DOHH2 (cell line): Measurements from ENCODE around the gene TFR2.

Experiments used
- H3F3A ChIP-seq: fragments of 200-600 bp; sonication (generic), shearing (Covaris generic); 2 replicates; pipeline ENCODE4 v1.6.0; 2016; ENCODE audit warnings: antibody characterized with exemption, mild to moderate bottlenecking; ENCODE audit not compliant: control insufficient read depth, insufficient read depth
- H3K27ac ChIP-seq: fragments of 200-600 bp; sonication (generic); 2 replicates; pipeline ENCODE4 v1.5.1; 2014; ENCODE audit warnings: low read depth, mild to moderate bottlenecking, low read length, moderate library complexity
- H3K27me3 ChIP-seq: fragments of 200-600 bp; sonication (generic); 2 replicates; pipeline ENCODE4 v1.6.1; 2014; ENCODE audit warnings: mild to moderate bottlenecking, low read length, mixed read lengths; ENCODE audit not compliant: control insufficient read depth
- H3K36me3 ChIP-seq: fragments of 200-600 bp; sonication (generic); 2 replicates; pipeline ENCODE4 v1.6.1; 2014; ENCODE audit warnings: mild to moderate bottlenecking, low read length, moderate library complexity, mixed read lengths; ENCODE audit not compliant: control insufficient read depth
- H3K4me1 ChIP-seq: fragments of 200-600 bp; sonication (generic); 2 replicates; pipeline ENCODE4 v1.6.1; 2014; ENCODE audit warnings: mild to moderate bottlenecking, low read length, mixed read lengths; ENCODE audit not compliant: control insufficient read depth
- H3K4me2 ChIP-seq: fragments of 200-600 bp; sonication (generic); 2 replicates; pipeline ENCODE4 v1.6.0; 2014; ENCODE audit warnings: mild to moderate bottlenecking, low read length, moderate library complexity
- H3K4me3 ChIP-seq: fragments of 200-600 bp; sonication (generic); 2 replicates; pipeline ENCODE4 v1.5.1; 2014; ENCODE audit warnings: mild to moderate bottlenecking, low read length, mixed read lengths
- H3K79me2 ChIP-seq: fragments of 200-600 bp; sonication (generic); 2 replicates; pipeline ENCODE4 v1.6.1; 2014; ENCODE audit warnings: mild to moderate bottlenecking, low read length, mixed read lengths; ENCODE audit not compliant: control insufficient read depth
- H3K9me2 ChIP-seq: fragments of 200-600 bp; sonication (generic); replicated peaks from 2 replicates; pipeline ENCODE4 v1.6.1; 2014; ENCODE audit warnings: mild to moderate bottlenecking, low read length, mixed read lengths; ENCODE audit not compliant: control insufficient read depth
- H3K9me3 ChIP-seq: fragments of 200-600 bp; sonication (generic); 2 replicates; pipeline ENCODE4 v1.6.1; 2014; ENCODE audit warnings: antibody characterized with exemption, low read length, mixed read lengths; ENCODE audit not compliant: control insufficient read depth, insufficient read depth
- H4K20me1 ChIP-seq: fragments of 200-600 bp; sonication (generic); 2 replicates; pipeline ENCODE4 v1.6.0; 2014; ENCODE audit warnings: low read depth, mild to moderate bottlenecking, antibody characterized with exemption, low read length, moderate library complexity; ENCODE audit not compliant: control insufficient read depth, insufficient read depth
- EZH2phosphoT487 ChIP-seq: fragments of 200-600 bp; sonication (generic); IDR thresholded peaks from 2 replicates; pipeline ENCODE4 v1.6.1; 2017; ENCODE audit warnings: borderline replicate concordance, mild to moderate bottlenecking, antibody characterized with exemption, low read length, moderate library complexity, mixed read lengths
- TF ChIP-seq, protein P1 (sequence below): fragments of 200-600 bp; sonication (generic); IDR thresholded peaks from one replicate; pipeline ENCODE4 v1.5.1; 2014; ENCODE audit warnings: antibody characterized with exemption, mild to moderate bottlenecking, low read depth, low read length; ENCODE audit not compliant: poor library complexity, severe bottlenecking

Gene TFR2

DNA sequence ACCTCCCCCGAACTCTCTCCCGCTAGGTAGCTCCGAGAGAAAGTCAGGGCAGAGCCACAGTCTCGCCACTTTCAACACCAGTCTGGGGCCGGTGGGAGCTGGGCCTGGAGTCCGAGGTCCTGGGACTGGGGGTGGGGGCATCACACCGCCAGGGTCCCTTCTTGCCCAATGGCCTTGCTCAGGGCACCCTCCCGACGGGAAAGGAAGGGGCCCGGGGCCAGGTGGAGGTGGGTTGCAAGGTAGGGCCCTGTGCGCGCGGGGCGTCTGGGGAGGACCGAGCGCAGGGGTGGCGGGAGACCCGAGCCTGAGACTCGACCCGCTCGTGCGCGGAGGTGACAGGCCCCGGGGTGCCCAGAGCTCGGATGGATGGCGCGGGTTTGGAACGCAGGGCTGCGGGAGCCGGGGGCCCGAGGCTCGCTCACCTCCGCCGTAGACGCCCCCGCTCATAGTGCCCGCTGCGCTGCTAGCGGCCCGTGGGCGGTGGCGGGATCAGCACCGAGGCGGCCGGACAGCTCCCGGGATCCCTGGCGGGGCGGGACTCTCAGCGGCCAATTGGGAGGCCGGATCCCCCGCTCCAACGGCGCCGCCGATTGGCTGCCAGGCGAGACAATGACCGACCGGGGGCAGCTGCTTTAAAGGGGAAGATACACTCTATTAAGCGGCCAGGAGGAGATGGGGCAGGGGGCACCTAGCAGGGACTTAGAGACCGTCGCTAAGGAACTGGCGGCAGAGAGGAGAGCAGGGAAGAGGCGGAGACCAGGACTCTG is 14.7 kb upstream of the TFR2 start, which contains the start of gene ACTL6B:
TSS of gene ACTL6B (minus strand) at position 541 of the 767 bp plus-strand sequence. CDS start at position 447, 94 bp downstream.
- Histone ChIP-seq H3K9me2 (no peaks in the 10 kb centered on the region), H3K27ac (no peak within 1 kb of the TSS), H4K20me1 (no peaks in the 10 kb centered on the region), H3K4me2 (no peak within 1 kb of the TSS), H3F3A (peaks cover 2% of the 10 kb centered on the region; the same call in 1 of the 2 replicates), H3K36me3 (no peaks in the 10 kb centered on the region), H3K9me3 (no peaks in the 10 kb centered on the region), H3K4me3 (no peak within 1 kb of the TSS), H3K27me3 (peaks cover 13% of the 10 kb centered on the region; the same call in 1 of the 2 replicates), H3K4me1 (no peaks in the 10 kb centered on the region), H3K79me2 (no peaks in the 10 kb centered on the region)
- TF ChIP-seq EZH2phosphoT487 = no peak
- TF ChIP-seq, protein P1, sequence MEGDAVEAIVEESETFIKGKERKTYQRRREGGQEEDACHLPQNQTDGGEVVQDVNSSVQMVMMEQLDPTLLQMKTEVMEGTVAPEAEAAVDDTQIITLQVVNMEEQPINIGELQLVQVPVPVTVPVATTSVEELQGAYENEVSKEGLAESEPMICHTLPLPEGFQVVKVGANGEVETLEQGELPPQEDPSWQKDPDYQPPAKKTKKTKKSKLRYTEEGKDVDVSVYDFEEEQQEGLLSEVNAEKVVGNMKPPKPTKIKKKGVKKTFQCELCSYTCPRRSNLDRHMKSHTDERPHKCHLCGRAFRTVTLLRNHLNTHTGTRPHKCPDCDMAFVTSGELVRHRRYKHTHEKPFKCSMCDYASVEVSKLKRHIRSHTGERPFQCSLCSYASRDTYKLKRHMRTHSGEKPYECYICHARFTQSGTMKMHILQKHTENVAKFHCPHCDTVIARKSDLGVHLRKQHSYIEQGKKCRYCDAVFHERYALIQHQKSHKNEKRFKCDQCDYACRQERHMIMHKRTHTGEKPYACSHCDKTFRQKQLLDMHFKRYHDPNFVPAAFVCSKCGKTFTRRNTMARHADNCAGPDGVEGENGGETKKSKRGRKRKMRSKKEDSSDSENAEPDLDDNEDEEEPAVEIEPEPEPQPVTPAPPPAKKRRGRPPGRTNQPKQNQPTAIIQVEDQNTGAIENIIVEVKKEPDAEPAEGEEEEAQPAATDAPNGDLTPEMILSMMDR = no peak

DNA sequence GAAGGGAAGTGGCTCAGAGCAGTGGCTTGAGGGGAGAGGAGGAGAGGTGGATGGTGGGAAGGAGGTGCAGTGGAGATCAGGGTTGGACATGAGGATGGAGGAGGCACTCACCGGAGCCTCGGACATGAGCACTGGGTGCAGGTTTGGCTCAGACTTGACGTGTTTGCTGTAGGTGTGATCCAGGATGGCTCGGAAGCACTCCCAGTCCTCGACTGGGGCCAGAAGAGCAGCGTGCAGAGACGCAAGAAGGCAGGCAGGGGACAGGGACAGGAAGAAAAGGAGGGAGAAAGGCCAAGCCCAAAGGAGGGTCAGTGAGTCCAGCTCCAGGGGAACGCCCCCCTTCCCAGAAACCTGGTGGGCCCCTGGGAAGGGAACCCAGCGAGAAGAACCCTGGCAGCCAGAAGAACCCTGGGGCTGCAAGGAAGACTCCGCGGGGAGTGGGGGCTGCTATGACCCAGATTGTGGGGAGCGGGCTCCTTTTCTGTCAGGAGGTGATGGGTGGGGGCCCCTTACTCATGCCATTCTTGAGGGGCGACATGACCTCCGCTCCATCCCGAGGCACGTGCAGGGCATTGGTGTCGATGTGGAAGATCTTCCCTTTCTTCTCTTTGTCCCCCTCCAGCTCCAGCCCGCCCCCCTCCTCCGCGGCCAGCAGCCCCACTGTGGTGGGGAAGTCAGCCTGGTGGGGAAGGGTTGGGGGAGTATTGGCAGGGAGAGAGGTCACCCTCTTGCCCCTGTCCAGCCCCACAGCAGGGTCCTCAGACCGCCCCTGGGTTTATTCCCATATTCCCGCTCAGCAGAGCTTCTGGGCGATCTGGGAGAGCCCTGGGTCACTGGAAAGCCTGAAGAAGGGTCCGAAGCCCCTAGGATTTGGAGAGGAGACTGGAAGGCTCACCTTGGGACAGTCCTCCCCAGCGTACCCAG is 13.8 kb upstream of the TFR2 start:
- H3F3A ChIP-seq = peaks cover 2% of the 10 kb centered on the region; the same call in 1 of the 2 replicates
- H3K4me2 ChIP-seq = no peak overlapping the region
- H3K4me3 ChIP-seq = no peak overlapping the region
- no peak overlapping the region for H3K27ac ChIP-seq
- no peaks in the 10 kb centered on the region for H3K9me2 ChIP-seq
- peaks cover 14% of the 10 kb centered on the region; the same call in 1 of the 2 replicates for H3K27me3 ChIP-seq
- no peaks in the 10 kb centered on the region for H3K4me1 ChIP-seq
- no peak for TF ChIP-seq EZH2phosphoT487
- TF ChIP-seq, protein P1 = no peak
- H3K9me3 ChIP-seq = no peaks in the 10 kb centered on the region
- no peaks in the 10 kb centered on the region for H4K20me1 ChIP-seq
- no peaks in the 10 kb centered on the region for H3K79me2 ChIP-seq
- no peaks in the 10 kb centered on the region for H3K36me3 ChIP-seq

DNA sequence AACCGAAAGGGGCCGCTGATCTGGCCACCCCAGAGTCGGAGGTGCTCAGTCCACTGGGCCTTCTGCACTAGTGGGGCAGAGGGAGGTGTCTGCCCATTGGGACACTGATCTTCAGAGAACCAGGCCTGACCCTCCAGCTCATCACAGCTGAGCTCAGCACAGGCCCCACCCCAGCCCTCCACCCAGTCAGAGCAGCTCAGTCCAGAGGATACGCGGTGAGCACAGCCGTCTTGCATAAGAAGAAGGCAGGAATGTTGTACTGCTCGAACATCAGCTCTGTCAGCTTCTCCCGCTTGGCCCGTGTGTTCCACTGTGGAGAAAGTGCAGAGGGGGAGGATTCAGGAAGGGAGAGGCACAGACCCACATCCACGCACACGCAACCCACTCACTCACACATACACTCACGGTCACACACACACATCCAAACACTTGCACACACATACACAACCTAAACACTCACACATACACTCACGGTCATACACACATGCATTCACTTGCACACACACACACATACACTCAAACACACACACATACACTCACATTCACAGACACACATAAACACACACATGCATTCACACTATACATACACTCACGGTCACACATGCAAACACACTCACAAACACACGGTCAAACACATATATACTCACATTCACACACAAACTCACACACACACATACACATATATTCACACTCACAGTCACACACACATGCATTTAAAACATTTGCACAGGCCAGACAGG is 8.6 kb upstream of the TFR2 start:
- H3K27ac ChIP-seq = no peak overlapping the region
- H3K4me3 ChIP-seq = no peak overlapping the region
- H3K36me3 ChIP-seq = no peaks in the 10 kb centered on the region
- no peak overlapping the region for H3K4me2 ChIP-seq
- H4K20me1 ChIP-seq = no peaks in the 10 kb centered on the region
- no peaks in the 10 kb centered on the region for H3K9me2 ChIP-seq
- peaks cover 2% of the 10 kb centered on the region; the same call in 1 of the 2 replicates for H3F3A ChIP-seq
- TF ChIP-seq EZH2phosphoT487 = no peak
- TF ChIP-seq, protein P1 = no peak
- no peaks in the 10 kb centered on the region for H3K79me2 ChIP-seq
- no peaks in the 10 kb centered on the region for H3K4me1 ChIP-seq
- H3K9me3 ChIP-seq = no peaks in the 10 kb centered on the region
- peaks cover 9% of the 10 kb centered on the region; the same call in 1 of the 2 replicates for H3K27me3 ChIP-seq
